ENCODE results near the gene SGSM2.

Gene SGSM2

DNA sequence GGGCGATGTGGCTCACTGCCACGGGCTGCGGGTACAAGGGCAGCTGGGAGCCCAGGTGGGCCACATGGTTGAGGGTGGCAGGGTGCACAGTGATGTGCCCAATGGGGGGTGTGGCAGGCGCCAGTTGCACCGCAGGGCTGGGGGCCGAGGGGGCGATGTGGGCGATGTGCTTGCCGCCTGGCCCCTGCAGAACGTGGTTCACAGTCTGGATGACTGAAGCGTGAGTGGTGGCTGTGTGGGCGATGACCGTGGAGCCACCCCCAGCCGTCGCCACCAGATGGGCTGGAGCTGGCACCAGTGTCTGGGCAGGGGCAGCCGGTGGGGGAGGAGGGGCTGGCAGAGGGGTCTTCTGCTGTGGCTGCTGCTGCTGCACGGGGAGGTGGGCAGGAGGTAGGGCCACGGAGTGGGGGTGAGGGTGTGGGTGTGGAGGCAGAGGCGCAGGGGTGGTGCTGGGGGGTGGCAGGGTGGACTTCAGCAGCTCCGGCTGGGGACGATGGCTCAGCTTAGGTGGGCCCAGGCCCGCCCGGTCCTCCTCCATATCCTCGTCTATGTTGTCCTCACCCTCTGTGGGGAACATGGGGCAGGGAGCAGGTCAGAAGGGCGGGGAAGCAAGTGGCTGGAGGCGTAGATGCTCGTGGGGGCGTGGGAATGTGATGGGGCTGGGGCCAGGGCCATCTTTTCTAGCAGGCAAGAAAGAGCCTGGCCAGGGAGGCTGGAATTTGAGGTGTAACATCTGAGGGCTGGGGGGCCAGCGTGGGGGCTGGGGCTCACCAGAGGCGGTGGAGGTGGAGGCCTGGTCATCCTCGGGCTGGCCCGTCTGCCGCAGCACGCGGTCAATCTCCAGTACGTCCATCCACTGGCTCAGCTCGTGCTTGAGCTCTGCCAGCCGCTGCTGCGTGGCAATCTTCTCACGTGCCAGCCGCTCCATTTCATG is 50.1 kb downstream of the SGSM2 start:
- no peak for DNase-seq

DNA sequence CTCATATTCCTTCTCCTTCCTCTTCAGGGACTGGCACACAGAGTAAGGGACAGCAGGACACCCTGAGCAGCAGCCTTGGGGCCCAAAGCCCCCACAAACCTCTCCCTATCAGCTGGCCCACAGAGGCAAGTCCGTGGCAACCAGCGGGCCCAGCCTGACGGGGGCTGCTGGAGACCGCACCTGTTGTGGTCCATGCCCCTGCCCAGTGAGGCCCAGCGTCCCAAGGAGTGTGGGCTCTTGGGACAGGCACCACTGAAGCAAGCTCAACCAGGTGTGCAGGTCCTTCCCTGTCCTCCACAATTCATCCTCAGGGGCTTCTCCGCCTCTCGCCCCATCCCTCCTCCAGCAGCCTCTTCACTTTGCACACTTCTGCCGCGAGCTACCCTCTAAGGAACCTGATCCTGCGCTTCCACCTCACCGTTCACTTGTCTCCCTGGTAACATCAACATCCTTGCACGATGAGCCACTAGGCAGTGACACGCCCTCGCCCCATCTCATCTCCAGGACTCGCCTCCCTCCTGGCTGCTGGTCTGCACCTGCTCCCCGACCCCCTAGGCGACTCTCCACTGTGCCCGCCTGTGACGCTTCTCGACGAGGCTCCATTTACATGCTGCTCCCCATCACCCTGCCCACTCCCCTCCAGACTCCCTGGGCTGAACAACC is 50.9 kb downstream of the SGSM2 start:
- no peak for DNase-seq

DNA sequence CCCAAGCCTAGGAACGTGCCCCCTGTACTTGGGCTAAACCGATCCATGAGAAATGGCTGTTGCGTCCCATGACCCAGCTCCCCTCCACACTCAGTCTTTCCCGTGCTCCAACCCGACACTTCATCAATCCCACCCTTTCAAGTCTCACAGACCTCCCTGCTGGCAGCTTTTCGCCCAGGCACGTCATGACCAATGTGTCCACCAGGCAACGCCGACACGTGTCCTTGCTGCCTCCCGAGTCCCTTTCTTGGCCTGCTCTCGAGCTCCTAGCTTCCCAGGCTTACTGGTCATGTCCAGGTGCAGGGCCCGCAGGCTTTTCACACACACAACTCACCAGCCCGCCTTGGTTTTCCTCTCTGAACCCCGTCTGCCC is 51.4 kb downstream of the SGSM2 start:
- DNase-seq = no peak

DNA sequence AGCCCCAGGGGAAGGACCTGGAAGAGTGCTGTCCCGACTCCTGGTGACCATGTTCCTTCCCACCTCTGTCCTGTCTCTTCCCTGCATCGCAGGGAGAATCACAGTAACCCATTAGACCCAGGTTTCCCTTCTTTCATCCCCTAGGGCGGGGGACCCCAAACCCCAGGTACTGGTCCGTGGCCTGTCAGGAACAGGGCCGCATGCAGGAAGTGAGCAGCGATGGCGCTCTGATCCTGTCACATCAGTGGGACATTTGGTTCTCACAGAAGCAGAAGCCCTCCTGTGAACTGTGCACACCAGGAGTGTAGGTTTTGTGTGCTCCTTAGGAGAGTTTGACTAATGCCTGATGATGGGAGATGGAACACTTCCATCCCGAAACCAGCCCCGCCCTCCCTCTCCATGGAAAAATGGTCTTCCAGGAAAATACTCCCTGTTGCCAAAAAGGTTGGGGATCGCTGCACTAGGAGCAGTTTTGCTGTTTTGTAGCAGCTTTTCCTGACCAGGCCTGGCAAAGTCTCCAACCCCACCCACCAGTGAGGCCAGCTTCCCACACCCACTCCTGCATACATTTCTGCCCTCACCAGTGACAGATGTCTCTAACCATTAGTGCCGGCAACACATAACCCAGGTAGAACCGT is 53.0 kb downstream of the SGSM2 start:
- no peak for DNase-seq

DNA sequence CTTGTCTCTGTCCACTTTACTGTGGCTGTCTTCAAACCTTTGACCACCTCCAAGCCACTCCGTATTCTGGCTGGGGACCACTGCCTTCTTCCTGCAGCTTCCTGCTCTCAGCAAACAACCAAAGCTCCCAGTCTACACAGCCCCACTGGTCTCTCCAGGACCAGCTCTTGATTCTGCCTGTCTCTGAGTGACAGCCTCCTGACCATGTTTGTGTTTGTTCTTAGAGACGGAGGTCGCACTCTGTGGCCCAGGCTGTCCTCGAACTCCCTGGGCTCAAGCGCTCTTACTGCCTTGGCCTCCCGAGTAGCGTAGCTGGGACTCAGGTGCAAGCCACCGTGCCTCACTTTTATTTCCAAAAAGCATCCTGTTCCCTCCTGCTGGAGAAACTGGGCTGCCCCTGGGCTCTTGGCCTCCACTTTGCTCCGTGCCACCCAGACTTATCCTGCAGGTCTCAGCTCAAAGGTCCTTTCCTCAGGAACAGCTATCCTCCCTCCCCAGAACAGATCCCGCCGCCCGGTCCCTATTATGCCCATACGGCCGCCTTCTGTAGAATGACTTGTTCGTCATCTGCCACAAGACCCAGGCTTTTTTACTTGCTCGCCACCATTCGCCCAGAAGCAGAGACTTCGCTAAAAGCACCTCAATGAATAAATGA is 54.4 kb downstream of the SGSM2 start:
- no peak for DNase-seq

DNA sequence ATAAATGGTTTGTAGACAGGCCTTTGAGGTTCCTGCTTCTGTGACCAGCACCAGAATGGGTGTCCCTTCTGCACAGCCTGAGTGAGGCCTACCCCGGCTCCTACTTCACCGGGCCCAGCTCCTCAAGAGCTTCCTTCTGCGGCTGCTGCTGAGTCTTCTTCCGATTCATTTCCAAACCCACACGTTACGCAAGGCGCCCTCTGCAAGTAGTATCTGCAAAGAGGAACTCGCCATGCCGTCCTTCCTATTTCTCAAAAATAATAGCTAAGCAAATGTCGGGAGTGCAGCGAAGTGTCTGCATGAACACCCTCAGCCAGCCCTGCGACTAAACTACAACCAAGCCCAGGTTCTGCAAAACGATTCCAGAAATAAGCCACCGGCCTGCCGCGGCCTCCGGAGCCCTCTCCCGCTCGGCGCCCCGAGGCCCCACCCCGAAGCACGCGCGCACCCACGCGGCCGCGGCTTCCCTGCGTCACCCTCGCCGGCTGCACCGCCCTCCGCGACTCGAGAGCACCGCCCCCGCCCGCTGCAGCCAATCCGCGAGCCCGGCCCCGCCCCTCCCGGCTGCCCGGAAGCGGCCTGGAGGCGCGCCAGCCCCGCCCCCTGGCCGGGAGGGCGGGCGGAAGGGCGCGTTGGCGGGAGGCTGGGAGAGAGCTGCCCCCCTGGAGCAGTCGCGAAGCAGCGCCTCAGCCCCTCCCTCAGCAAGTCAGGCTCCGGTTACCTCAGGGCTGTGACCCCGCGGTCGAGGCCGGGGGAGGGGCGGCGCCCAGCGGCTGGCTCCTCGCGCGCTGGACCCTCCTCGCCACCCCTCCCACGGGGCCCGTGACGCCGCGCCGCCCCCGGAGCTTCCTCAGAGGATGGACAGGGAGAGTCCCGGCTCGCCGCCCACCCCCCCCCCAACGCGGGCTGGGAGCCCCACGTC is 55.2 kb downstream of the SGSM2 start:
- DNase-seq = peak; percentile 98

DNA sequence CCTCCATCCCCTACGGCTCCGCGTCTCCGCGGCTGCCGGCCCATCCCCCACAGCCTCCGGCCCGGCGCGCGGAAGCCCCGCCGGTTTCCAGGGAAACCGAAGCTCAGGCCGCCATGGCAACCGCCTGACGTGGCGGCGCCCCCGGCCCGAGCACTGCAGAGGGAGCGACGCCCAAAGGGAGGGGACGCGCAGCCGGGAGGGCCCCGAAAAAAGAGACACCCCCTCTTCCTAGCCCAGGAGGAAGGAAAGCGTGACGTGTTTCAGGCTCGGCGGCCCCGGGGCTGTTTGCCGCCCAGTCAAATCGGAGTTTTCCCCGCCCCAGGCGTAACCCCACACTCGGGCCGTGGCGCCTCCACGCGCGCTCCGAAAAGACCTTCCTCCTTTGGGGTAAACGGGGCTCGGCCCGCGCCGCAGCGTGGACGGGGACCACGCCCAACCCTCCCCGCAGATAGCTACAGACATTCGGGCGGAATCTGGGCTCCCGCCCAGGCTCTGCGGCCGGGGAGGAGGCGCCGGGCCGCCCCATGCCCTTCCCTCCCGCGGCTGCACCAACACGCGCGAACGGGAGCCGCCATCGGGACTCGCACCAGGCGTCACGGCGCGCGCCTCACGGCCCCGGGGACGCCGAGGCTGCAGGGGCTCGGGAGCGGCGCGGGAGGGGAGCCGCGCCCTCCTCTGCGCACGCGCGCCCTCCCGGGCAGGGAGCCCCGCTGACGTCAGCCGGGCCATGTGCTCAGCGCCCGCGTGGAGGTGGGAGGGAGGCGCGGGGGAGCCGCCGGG is 56.1 kb downstream of the SGSM2 start:
- peak; percentile 91 for DNase-seq

DNA sequence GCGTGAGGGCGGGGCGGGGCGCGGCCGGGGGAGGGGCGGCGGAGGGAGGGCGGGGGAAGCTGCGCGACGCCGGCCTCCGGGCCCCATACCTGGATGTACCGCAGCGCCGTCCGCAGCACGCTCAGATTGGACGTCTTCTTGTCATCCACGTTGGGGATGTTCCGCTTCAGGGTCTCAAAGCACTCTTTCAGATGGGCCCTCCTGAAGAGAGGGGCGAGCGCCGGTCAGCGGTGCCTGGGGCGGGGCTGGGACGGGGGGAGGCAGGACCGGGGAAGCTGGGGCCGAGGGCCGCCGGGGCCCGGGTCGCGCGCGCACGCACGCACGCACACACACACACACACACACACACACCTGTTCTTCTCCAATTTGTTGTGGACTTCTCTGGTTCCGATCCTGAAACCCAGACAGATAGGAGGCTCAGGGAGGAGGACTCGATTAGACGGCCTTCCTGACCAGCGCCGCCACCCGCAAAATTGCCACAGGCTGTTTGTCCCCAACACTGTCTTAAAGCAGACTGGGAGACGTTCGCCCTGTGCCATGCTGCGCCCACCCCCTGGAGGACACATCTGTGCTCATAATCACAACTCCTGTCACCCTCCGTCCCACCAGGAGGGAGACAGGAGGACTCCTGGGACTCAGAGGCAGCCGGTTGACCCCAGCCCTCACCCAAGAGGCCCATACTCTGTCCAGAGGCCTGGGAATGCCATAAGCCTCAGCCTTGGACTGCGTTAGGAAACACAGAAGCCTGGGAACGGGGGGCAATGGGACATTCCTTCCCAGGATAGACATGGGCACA is 56.9 kb downstream of the SGSM2 start:
- DNase-seq = no peak

DNA sequence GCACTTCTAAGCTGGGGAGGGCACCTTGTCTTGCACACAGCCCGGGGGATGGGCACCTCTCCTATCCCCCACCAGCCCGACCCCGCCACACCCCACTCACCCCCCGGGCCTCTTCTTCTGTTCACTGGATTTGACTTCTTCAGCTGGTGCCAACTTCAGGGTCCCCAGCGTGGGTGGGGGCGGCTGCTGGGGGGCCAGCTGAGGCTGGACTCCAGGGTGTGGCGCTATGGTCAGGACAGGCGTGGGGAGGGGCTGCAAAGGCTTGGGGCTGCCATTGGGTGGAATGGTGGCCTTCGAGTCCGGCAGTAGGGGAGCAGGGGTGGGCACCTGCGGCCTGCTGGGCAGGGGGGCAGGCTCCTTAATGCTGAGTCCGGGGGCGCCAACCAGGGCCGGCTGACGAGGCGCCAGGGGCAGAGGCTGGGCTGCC is 57.5 kb downstream of the SGSM2 start:
- no peak for DNase-seq

DNA sequence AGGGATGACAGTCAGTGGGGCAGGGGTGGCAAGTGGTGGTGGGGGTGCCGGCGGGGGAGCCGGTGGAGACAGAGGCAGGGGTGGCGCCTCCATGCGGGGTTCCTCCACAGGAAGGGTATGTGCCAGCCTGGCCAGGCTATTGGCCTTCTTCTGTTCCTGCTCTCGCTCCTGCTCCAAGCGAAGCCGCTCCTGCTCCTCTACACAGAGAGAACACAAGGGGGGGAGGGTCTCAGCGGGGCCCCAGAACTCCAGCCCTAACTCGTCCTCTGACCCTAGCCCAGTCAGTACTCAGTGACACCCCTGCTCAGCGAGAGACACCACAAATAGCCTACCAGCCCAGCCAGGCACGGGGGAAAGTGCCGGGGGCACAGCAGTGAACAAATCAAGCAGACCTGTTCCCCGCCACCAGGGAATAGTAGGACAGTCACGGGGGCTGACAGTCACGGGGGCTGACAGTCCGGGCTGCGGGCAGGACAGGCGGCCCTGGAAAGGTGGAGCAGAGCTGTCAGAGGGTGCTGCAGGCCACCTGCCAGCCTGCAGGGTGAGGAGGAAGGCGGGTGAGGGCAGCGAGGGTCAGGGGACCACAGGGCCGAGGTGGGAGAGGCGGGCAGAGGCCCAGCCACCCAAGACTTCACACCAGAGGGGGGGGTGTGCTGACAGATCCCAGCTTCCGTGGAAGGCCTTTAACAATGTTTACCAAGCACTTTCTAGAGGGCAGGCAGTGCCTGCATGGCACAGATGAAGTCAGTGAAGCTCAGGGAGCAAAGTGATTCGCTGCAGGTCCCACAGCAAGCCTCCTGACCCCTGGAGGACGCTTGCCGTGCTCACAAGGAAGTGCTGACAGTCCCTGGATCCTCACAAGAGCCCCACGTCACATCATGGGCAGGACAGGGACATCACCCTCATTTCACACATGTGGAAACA is 58.2 kb downstream of the SGSM2 start:
- no peak for DNase-seq

DNA sequence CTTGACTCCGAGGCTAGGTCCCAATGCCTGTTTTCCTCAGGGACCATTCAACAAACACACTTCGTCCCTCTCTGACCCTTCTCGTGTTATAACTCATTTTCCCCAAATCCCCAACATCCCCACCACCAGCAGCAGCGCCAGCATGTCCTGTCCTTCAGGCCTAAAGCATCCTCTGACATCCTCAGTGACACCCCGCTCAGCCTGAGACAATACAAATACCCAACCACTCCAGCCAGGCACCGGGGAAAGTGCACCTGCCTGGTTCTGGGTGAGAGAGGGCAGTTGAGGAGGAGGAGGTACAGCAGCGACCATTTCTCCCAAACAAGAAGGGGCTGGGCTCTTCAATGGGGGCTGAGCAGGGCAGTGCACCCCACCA is 58.9 kb downstream of the SGSM2 start:
- DNase-seq = no peak

DNA sequence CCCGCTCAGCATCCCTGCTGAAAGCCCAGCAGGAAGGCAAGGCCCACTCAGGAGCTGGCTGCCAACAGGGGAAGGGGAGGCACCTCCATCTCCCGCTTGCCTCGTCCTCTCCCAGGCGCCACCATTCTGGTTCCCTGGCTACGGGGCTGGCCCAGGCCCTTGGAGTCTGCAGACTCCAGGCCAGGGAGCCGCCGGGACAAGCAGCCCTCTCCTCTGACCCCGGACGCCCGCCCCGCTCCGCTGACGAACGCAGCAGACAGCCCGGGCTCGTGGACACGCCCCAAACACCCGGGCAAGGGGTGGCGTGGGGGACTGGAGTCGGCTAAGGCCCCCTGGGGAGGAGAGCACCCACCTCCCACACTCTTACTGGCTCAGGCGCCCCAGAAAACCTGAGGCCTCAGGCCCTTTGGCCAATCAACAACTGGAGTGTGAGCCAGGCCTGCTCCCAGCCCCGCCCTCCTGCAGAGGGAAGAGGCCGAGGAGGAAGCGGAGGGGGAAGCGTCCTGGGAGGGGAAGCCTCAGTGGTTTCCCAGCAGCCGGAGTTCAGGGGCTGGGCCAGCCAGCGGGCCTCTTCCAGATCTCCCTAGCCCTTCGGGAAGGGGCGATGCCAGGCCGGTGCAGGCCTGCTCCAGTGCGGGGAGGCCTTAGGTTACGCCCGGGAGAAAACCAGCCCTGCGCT is 59.4 kb downstream of the SGSM2 start:
- DNase-seq = peak; percentile 33

DNA sequence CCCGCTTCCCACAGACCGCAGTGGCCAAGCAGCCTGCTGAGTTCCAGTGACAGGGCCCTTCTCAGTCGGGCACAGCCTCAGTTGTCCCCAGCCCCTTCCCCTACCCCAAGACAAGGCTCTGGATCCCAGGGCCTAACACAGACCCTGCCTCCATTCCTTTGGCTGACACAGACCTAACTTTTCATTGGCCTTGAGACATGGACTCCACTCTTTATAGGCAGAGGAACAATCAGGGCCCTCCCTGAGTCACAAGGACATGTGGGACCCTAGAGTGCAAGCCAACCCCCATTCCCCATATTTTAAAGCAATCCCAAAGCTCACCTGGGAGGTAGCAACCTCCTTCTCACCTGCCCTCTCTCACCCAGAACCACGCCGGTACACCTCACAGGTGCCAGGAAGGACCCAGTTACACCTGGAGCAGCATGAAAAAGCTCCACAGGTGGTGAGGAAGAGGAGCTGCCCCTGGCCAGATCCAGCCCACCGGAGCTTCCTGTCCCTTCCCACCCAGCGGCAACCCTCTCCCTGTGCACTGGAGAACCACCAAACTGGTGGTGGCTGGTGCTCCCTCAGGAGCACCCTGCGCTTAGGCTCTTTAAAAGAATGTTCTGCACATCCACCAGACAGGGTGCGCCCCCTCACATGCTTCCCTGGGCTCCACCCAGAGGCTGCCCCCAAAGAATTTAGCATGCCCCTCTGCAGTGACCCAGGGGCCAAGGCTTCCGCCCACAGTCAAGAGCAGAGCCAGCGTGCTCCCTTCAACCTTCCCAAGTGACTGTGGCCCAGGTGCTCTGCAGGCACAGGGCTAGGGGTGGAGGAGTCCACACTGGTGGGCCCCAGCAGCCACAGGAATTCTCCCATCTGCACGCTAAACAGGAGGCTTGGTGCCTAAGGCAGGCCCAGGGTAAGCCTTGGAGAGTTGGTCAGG is 60.2 kb downstream of the SGSM2 start:
- no peak for DNase-seq

DNA sequence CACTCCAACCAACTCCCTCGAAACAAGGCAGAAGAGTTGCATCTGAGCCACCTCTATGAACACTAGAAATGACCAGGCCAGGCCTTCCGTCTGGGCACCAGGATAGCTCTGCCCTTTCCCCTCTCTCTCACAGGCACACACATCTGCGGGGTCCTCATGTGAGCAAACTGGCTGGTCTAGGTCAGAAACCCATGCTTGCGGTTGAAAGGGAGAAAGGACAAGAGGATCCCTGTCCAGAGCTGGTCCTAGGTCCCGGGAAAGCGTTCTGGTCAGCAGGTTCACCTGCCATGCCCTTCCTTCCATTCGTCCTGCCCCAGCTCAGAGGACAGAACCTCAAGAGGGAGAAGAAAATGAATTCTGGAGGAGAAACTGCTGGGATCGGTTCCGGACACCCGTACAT is 60.9 kb downstream of the SGSM2 start:
- DNase-seq = no peak

DNA sequence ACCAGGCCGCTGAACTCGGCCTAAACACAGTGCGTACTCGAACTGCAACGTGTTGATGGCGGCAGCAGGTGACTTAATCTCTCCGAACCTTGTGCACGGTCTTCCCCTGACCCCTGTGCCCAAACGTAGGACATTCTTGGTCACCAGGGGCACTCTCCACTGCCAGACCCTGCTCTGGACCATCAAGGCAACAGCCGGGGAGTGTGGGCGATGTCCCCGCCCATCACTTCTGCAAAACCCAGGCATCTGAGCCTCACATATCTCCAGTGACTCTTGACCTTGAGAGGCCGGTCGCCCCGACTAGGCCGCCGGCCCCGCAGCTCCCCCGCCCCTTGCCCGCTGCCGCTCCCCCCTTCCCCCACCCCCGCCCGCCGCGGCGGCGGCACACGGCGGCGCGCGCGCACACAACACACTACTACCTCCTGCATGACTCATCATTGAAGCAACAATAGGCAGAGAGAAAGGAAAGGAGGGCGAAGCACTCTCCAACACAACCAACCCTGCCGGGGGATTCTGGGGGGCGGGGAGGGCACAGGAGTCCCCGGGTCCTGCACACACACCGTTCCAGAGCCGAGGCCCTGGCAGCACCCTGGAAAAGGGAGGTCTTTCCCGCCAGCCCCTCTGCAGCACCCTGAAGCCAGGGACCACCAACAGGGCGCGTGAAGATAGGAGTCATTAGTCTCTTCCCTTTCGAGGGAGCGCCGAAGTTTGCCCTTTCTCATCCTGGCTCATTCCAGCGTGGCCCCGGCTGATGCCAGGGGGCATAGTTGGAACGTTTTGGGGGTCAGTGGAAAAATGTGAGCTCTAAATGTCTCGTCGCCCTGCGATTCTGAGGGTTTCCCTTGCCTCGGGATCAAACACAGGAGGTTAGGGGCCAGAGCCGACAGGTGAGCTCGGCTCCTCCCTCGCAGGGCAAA is 61.6 kb downstream of the SGSM2 start:
- peak; percentile 53 for DNase-seq

Data from T-helper 9 cell (primary cell).